Ishikawa (cell line): ENCODE measurements around the gene LENEP.

Source experiments
- CEBPB ChIP-seq: IDR thresholded peaks from 2 replicates; pipeline ENCODE4 v1.6.1; 2012
- CREB1 ChIP-seq: IDR thresholded peaks from 2 replicates; pipeline ENCODE4 v1.6.1; 2012; ENCODE audit warnings: low read depth
- EGR1 ChIP-seq: IDR thresholded peaks from 2 replicates; pipeline ENCODE4 v1.6.1; 2012
- EP300 ChIP-seq: IDR thresholded peaks from 2 replicates; pipeline ENCODE4 v1.6.1; 2012; ENCODE audit warnings: borderline replicate concordance
- RAD21 ChIP-seq: IDR thresholded peaks from 2 replicates; pipeline ENCODE4 v1.6.1; 2012; ENCODE audit warnings: low read depth
- TAF1 ChIP-seq: IDR thresholded peaks from 2 replicates; pipeline ENCODE4 v1.6.1; 2012; ENCODE audit warnings: low read depth, mild to moderate bottlenecking
- TEAD4 ChIP-seq: IDR thresholded peaks from 2 replicates; pipeline ENCODE4 v1.6.1; 2012
- YY1 ChIP-seq: IDR thresholded peaks from 2 replicates; pipeline ENCODE4 v1.6.1; 2012; ENCODE audit warnings: low read depth
- ZBTB7A ChIP-seq: IDR thresholded peaks from 2 replicates; pipeline ENCODE4 v1.6.1; 2012; ENCODE audit warnings: low read depth
- TF ChIP-seq, protein P1 (sequence below): IDR thresholded peaks from 2 replicates; pipeline ENCODE4 v1.6.1; 2012; ENCODE audit warnings: low read depth, mild to moderate bottlenecking
- TF ChIP-seq, protein P2 (sequence below): IDR thresholded peaks from 2 replicates; pipeline ENCODE4 v1.6.1; 2012

DNA sequence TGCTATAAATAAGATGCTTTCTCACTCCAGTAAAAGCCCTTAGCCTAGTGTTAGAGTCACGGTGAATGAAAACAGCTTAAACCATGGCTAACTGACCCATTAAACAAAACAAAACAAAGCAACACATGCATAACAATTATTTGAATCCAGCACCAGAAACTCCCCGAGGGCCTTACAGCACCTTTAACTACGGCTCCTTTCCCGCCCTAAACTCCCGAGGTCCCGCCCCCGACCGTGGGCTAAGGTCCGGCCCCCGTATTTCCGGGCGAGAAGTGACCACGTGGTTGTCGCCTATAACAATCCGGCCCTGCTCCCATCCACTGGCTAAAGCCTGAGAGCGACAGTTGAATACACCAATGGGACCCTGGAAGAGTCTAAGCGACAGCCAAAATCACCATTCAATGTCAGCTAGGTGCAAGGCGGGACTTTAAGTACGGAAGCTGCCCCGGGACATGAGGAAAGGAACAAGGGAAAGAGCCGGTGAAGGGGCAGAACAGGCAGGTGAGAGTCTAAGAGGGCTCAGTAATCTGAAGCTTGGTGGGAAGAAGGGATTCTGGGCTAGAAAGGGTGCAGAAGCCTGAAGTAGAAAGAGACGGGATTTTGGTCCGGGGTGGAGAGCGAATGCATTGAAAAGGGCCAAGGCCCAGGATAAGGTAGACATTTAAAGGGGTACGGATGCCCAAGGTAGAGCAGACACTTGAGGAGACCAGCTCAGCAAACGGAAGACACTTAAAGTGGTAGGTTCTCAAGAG, 10.3 kb upstream of the LENEP start, which contains the start of gene FLAD1:
- no peak for TF ChIP-seq TEAD4
- TF ChIP-seq ZBTB7A, result no peak
- TF ChIP-seq, protein P1, sequence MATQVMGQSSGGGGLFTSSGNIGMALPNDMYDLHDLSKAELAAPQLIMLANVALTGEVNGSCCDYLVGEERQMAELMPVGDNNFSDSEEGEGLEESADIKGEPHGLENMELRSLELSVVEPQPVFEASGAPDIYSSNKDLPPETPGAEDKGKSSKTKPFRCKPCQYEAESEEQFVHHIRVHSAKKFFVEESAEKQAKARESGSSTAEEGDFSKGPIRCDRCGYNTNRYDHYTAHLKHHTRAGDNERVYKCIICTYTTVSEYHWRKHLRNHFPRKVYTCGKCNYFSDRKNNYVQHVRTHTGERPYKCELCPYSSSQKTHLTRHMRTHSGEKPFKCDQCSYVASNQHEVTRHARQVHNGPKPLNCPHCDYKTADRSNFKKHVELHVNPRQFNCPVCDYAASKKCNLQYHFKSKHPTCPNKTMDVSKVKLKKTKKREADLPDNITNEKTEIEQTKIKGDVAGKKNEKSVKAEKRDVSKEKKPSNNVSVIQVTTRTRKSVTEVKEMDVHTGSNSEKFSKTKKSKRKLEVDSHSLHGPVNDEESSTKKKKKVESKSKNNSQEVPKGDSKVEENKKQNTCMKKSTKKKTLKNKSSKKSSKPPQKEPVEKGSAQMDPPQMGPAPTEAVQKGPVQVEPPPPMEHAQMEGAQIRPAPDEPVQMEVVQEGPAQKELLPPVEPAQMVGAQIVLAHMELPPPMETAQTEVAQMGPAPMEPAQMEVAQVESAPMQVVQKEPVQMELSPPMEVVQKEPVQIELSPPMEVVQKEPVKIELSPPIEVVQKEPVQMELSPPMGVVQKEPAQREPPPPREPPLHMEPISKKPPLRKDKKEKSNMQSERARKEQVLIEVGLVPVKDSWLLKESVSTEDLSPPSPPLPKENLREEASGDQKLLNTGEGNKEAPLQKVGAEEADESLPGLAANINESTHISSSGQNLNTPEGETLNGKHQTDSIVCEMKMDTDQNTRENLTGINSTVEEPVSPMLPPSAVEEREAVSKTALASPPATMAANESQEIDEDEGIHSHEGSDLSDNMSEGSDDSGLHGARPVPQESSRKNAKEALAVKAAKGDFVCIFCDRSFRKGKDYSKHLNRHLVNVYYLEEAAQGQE, result no peak
- peak; percentile 38; the same call in 1 of the 2 replicates for TF ChIP-seq CREB1
- TF ChIP-seq, protein P2, sequence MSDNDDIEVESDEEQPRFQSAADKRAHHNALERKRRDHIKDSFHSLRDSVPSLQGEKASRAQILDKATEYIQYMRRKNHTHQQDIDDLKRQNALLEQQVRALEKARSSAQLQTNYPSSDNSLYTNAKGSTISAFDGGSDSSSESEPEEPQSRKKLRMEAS, result peak; percentile 96
- TF ChIP-seq RAD21, result no peak
- peak; percentile 77 for TF ChIP-seq TAF1
- no peak for TF ChIP-seq CEBPB
- no peak for TF ChIP-seq EP300
- TF ChIP-seq YY1, result no peak
- 0 out of 2 replicates have a peak, but pooled peaks have one; percentile 46 for TF ChIP-seq EGR1
